Neutrophil (primary cell): ENCODE results near the gene ZFAND6.

Source experiments
- H3K27ac ChIP-seq: fragments of 200-600 bp; sonication (generic); 2 replicates; pipeline ENCODE4 v1.5.1; 2016; ENCODE audit warnings: mild to moderate bottlenecking, moderate library complexity
- H3K27me3 ChIP-seq: fragments of 200-600 bp; sonication (generic); 2 replicates; pipeline ENCODE4 v1.6.0; 2016; ENCODE audit warnings: mild to moderate bottlenecking
- H3K36me3 ChIP-seq: fragments of 200-600 bp; sonication (generic); 2 replicates; pipeline ENCODE4 v1.5.1; 2017
- H3K4me1 ChIP-seq, 2 experiments: fragments of 200-600 bp in 1 of 2; sonication (generic) in 1 of 2; 1 replicate in 1 of 2; 2 replicates in 1 of 2; pipeline versions ENCODE4 v1.5.1 to v1.6.1; 2013 to 2016; ENCODE audit warnings: low read depth in 1 of 2, low read length in 1 of 2, mild to moderate bottlenecking in 1 of 2, moderate library complexity in 1 of 2; ENCODE audit not compliant: control insufficient read depth in 1 of 2, insufficient read depth in 1 of 2
- H3K4me3 ChIP-seq, 2 experiments: fragments of 200-600 bp in 1 of 2; sonication (generic) in 1 of 2; 1 replicate in 1 of 2; 2 replicates in 1 of 2; pipeline ENCODE4 v1.5.1; 2013 to 2016; ENCODE audit warnings: low read depth in 1 of 2, low read length in 1 of 2, mild to moderate bottlenecking in 1 of 2, moderate library complexity in 1 of 2
- H3K9me3 ChIP-seq: fragments of 200-600 bp; sonication (generic); 2 replicates; pipeline ENCODE4 v1.5.1; 2016
- TF ChIP-seq, protein P1 (sequence below): fragments of 200-600 bp; sonication (generic); IDR thresholded peaks from 2 replicates; pipeline ENCODE4 v1.5.1; 2016; ENCODE audit warnings: antibody characterized with exemption

Gene ZFAND6

DNA sequence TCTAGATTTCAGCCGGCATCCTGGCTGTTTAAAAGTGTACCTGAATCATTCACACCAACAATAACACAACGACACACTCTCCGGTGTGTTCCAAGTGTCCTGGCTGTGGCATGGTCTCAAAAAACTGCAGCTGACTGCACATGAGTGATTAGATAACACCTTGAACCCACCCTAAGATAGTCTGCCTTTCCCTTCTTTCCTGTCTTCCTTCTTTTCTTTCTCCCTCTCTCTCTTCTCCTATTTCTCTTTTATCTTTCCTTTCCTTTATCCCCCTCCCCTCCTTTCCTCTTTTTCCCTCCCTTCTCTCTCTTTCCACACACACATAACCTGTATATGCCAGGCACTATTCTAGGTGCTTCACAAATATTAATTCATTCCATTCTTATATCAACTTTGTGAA lies 92.1 kb downstream of the ZFAND6 start:
- Histone ChIP-seq H3K9me3 (no peaks in the 10 kb centered on the region), H3K36me3 (no peaks in the 10 kb centered on the region), H3K27me3 (no peaks in the 10 kb centered on the region), H3K4me3 (no peak overlapping the region), H3K27ac (peak overlapping the region; percentile 77), H3K4me1 (peaks cover 20 to 24% of the 10 kb centered on the region in 2 experiments)
- TF ChIP-seq, protein P1, sequence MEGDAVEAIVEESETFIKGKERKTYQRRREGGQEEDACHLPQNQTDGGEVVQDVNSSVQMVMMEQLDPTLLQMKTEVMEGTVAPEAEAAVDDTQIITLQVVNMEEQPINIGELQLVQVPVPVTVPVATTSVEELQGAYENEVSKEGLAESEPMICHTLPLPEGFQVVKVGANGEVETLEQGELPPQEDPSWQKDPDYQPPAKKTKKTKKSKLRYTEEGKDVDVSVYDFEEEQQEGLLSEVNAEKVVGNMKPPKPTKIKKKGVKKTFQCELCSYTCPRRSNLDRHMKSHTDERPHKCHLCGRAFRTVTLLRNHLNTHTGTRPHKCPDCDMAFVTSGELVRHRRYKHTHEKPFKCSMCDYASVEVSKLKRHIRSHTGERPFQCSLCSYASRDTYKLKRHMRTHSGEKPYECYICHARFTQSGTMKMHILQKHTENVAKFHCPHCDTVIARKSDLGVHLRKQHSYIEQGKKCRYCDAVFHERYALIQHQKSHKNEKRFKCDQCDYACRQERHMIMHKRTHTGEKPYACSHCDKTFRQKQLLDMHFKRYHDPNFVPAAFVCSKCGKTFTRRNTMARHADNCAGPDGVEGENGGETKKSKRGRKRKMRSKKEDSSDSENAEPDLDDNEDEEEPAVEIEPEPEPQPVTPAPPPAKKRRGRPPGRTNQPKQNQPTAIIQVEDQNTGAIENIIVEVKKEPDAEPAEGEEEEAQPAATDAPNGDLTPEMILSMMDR, result no peak

DNA sequence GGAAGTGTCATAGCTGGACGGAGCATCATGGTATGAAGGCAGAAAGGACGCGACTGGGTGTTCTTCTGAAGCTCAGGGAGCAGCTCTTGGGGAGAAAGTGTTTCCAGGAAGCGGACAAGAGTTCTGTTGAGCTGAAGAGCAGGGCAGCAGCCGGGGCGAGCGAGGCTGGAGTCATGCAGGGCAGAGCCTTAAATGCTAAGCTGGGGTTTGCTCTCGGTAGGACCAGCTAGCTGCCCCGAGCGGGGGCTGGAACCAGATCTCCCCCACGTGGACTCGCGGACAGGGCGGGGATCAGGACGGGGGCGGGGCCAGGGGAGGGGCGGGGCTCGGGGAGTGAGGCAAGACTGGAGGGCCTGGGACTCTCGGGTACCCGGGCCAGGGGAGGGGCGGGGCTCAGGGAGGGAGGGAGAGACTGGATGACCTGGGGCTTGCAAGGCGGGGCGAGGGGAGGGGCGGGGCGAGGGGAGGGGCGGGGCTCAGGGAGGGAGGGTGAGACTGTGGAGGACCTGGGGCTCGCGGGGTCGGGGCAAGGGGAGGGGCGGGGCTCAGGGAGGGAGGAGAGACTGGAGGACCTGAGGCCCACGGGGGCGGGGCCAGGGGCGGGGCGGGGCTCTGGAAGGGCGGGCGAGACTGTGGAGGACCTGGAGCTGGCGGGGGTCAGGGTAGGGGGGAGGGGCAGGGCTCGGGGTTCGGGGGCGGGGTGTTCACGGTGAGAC lies 92.9 kb downstream of the ZFAND6 start:
- TF ChIP-seq, protein P1, result no peak
- Histone ChIP-seq H3K4me3 (peak overlapping the region; percentile 78 to 81), H3K4me1 (peaks cover 20 to 24% of the 10 kb centered on the region in 2 experiments), H3K27ac (peak overlapping the region; percentile 77), H3K36me3 (no peaks in the 10 kb centered on the region), H3K27me3 (no peaks in the 10 kb centered on the region), H3K9me3 (no peaks in the 10 kb centered on the region)

DNA sequence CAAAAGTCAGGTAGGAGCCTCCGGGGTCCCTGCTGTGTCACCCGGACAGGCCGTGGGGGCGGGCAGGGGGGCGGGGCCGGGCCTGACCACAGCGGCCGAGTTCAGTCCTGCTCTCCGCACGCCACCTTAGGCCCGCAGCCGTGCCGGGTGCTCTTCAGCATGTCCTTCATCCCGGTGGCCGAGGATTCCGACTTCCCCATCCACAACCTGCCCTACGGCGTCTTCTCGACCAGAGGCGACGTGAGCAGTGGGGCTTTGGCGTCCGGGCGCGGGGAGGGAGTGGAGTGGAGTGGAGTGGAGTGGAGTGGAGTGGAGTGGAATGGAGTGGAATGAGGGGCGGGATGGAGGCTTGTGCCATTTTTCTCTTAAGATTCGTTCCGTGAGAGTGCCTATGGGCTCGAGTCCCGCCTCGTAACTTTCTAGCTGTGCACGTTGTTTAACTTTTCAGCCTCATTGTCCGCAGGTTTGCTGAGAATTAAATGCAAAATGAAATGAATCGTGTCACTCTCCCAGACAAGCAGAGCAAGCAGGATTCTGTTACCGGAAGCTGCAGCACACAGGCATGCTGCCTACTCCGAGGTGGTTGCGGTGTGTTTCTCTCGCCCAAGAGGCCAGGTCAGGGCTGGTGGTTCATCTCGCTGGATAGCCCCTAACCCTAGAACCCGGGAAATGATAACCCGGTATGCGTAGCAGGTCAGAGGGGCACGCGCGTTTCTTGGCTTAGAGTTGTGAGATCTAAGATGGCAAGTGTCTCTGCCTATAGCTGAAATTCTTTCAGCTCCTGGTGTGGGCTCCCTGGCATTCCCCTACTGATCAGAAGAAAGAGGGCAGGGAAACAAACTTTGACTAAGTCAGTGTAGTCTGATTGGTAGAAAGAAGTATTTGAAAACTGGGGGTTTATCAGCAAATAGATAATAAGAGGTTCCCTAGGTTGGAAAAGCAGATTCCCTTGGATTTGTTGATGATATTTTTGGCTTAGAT lies 93.7 kb downstream of the ZFAND6 start, which contains the start of gene FAH:
TSS of gene FAH (plus strand) at position 104 of the 981 bp plus-strand sequence. CDS start at position 160, 56 bp downstream.
- peaks cover 20 to 24% of the 10 kb centered on the region in 2 experiments for H3K4me1 ChIP-seq
- H3K27me3 ChIP-seq, result no peaks in the 10 kb centered on the region
- H3K36me3 ChIP-seq, result no peaks in the 10 kb centered on the region
- TF ChIP-seq, protein P1, result no peak
- H3K9me3 ChIP-seq, result no peaks in the 10 kb centered on the region
- peak within 1 kb of the TSS; percentile 77 for H3K27ac ChIP-seq
- peak within 1 kb of the TSS; percentile 78 to 81 for H3K4me3 ChIP-seq

DNA sequence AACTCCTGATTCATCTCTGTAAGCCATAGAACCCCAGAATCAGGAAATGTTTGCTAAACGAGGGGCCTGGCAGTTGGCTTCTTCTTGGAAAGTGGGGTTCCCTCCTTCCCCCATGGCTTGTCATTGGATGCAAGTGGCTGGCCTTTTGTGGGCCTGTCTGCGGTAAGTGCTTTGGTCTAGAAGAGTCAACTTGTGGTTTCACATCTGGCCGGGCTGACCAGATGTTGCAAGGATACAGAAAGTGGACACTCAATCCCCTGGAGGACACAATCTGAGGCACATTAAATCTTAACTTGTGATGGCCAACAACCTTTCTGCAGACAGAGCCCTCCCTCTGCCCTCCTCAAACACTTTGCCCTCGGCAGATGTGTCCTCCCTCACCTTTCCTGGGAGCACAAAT lies 94.4 kb downstream of the ZFAND6 start:
- H3K4me1 ChIP-seq, result peaks cover 20 to 24% of the 10 kb centered on the region in 2 experiments
- H3K4me3 ChIP-seq, result no peak overlapping the region
- H3K9me3 ChIP-seq, result no peaks in the 10 kb centered on the region
- TF ChIP-seq, protein P1, result no peak
- H3K27me3 ChIP-seq, result no peaks in the 10 kb centered on the region
- no peaks in the 10 kb centered on the region for H3K36me3 ChIP-seq
- peak overlapping the region; percentile 77 for H3K27ac ChIP-seq

DNA sequence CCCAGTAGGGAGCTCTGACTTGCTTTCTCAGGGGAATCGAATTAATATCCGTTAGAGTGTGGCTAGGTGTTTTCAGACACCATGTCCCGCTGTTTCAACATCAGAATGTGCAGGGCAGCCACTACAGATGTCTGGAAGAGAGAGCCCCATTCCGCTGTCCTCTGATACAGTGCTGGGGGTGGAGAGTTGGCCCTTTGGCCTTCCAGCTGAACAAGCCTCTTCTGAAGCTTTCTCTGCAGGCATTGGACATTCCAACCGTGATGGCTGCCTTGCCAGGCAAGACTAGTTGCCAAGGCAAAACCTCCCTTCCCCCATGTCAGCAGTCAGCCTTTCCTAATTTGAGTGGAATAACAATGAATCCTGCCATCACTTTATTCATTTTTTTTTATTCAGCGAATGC lies 94.9 kb downstream of the ZFAND6 start:
- no peak overlapping the region for H3K4me3 ChIP-seq
- no peak overlapping the region for H3K27ac ChIP-seq
- no peaks in the 10 kb centered on the region for H3K27me3 ChIP-seq
- H3K36me3 ChIP-seq, result no peaks in the 10 kb centered on the region
- H3K9me3 ChIP-seq, result no peaks in the 10 kb centered on the region
- TF ChIP-seq, protein P1, result no peak
- peaks cover 20 to 27% of the 10 kb centered on the region in 2 experiments for H3K4me1 ChIP-seq
